Vagina (tissue), 2 donors: ENCODE measurements around the gene ARSG.

Experiments
- POLR2A ChIP-seq, 2 donors: fragments of 450-650 bp; IDR thresholded peaks; one replicate each; pipeline ENCODE4 v1.6.1; 2017; ENCODE audit warnings: antibody characterized with exemption in 2 of 2, mild to moderate bottlenecking in 2 of 2, moderate library complexity in 2 of 2
- POLR2AphosphoS5 ChIP-seq, 2 donors: sonication (generic); formaldehyde crosslinking; IDR thresholded peaks; one replicate each; pipeline ENCODE4 v1.9.0; 2017; ENCODE audit warnings: antibody characterized with exemption in 2 of 2, mild to moderate bottlenecking in 2 of 2, low read depth in 1 of 2; ENCODE audit not compliant: insufficient read depth in 1 of 2
- TF ChIP-seq, protein P1 (sequence below), 3 experiments: fragments of 450-650 bp in 2 of 3; fragments of 200-600 bp in 1 of 3; sonication (generic) in 1 of 3; IDR thresholded peaks; one replicate each; pipeline ENCODE4 v1.5.1; 2017 to 2019; ENCODE audit warnings: antibody characterized with exemption in 3 of 3, mild to moderate bottlenecking in 2 of 3, moderate library complexity in 2 of 3

DNA sequence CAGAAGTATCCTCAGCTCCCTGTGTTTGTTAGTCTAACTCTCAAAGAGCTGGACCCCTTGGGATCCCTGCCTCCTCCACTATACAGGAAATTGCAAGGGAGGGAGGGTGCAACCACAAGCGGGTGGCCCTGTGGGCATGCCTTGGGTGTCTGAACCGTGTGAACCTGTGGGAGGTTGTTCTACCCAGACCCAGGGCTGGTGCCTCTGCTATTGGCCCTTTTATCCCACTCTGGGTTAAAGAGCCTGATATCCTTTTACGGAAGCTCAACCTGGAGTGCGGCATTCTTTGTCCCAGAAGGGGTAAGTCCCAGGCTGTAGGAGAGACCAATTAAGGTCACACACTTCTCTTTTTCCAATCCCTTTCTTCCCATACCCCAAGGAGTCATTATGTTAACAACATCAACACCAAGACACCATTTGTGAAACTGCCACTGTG is 53.4 kb downstream of the ARSG start:
- TF ChIP-seq POLR2AphosphoS5 (IDR thresholded peaks at IDR 0.05; ENCODE audit: insufficient read depth in 1 of 2, low read depth in 1 of 2) (no peak), POLR2A (IDR thresholded peaks at IDR 0.05) (no peak)
- TF ChIP-seq, protein P1, sequence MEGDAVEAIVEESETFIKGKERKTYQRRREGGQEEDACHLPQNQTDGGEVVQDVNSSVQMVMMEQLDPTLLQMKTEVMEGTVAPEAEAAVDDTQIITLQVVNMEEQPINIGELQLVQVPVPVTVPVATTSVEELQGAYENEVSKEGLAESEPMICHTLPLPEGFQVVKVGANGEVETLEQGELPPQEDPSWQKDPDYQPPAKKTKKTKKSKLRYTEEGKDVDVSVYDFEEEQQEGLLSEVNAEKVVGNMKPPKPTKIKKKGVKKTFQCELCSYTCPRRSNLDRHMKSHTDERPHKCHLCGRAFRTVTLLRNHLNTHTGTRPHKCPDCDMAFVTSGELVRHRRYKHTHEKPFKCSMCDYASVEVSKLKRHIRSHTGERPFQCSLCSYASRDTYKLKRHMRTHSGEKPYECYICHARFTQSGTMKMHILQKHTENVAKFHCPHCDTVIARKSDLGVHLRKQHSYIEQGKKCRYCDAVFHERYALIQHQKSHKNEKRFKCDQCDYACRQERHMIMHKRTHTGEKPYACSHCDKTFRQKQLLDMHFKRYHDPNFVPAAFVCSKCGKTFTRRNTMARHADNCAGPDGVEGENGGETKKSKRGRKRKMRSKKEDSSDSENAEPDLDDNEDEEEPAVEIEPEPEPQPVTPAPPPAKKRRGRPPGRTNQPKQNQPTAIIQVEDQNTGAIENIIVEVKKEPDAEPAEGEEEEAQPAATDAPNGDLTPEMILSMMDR (IDR thresholded peaks at IDR 0.05), result no peak
